Measurements from ENCODE around the gene CFAP46.
"Not testable (repeated sequence)": the region's sequence is repeated elsewhere in the genome, so short reads cannot be mapped to it uniquely, and the experiment has no call there.

CFAP46 gene

DNA sequence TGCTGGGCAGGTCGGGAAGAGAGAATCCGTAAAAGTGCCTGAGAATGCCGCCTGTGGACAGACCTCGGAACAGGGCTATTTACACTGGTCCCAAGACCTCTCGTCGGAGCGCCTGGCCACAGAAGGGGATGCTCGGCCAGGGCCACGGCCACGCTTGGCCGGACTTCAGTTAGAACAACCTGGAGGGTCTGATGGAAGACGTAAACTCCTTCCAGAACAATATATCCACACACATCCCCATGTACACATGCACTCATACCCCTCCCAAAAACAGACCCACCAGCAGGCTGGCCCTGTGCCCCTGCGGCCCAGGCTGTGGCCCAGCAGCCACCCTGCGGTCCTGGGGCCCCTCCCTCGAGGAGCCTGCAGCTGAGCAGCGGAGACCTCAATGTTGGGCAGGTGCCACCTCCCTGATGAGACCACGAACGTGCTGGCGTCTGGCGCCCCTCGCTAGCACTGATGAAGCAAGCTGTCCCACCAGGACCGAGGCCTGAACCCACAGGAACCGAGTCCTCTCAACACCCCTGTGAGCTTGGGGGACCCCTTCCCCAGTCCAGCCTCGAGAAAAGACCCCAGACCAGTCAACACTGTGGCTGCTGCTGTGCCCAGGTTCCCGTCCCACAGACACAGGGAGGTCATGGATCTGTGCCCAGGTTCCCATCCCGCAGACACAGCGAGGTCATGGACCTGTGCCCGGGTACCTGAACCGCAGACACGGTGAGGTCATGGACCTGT lies 8.9 kb downstream of the CFAP46 start:
- DNase-seq: no peak
- in situ Hi-C loops (cut with HindIII; ENCODE audit: low pct_ligation_motif_present, low pct_unique_long_range_greater_than_20kb, low sequenced_read_pairs): no loop called here

- DNase-seq: no peak
- in situ Hi-C loops (cut with HindIII; ENCODE audit: low pct_ligation_motif_present, low pct_unique_long_range_greater_than_20kb, low sequenced_read_pairs): no loop called here
These were observed 9.7 kb downstream of the CFAP46 start for GRCh38 chr10:132932461-132933307.

- in situ Hi-C loops (cut with HindIII; ENCODE audit: low pct_ligation_motif_present, low pct_unique_long_range_greater_than_20kb, low sequenced_read_pairs); DNase-seq: not testable (repeated sequence)
These were observed 10.8 kb downstream of the CFAP46 start for GRCh38 chr10:132931258-132932250.

- DNase-seq; in situ Hi-C loops (cut with HindIII; ENCODE audit: low pct_ligation_motif_present, low pct_unique_long_range_greater_than_20kb, low sequenced_read_pairs): not testable (repeated sequence)
These were observed 11.7 kb downstream of the CFAP46 start for GRCh38 chr10:132930701-132931100.

- no peak for DNase-seq
- in situ Hi-C loops (cut with HindIII; ENCODE audit: low pct_ligation_motif_present, low pct_unique_long_range_greater_than_20kb, low sequenced_read_pairs): no loop called here
These were observed 12.3 kb downstream of the CFAP46 start for GRCh38 chr10:132929953-132930548.

- in situ Hi-C loops (cut with HindIII; ENCODE audit: low pct_ligation_motif_present, low pct_unique_long_range_greater_than_20kb, low sequenced_read_pairs): no loop called here
- no peak for DNase-seq
These were observed 12.9 kb downstream of the CFAP46 start for GRCh38 chr10:132929480-132929879.

- DNase-seq: no peak
- in situ Hi-C loops (cut with HindIII; ENCODE audit: low pct_ligation_motif_present, low pct_unique_long_range_greater_than_20kb, low sequenced_read_pairs): no loop called here
These were observed 14.1 kb downstream of the CFAP46 start for GRCh38 chr10:132928261-132928660.

GRCh38 chr10:132927824-132928223 lies 14.5 kb downstream of the CFAP46 start:
- no peak for DNase-seq
- in situ Hi-C loops (cut with HindIII; ENCODE audit: low pct_ligation_motif_present, low pct_unique_long_range_greater_than_20kb, low sequenced_read_pairs): no loop called here

DNA sequence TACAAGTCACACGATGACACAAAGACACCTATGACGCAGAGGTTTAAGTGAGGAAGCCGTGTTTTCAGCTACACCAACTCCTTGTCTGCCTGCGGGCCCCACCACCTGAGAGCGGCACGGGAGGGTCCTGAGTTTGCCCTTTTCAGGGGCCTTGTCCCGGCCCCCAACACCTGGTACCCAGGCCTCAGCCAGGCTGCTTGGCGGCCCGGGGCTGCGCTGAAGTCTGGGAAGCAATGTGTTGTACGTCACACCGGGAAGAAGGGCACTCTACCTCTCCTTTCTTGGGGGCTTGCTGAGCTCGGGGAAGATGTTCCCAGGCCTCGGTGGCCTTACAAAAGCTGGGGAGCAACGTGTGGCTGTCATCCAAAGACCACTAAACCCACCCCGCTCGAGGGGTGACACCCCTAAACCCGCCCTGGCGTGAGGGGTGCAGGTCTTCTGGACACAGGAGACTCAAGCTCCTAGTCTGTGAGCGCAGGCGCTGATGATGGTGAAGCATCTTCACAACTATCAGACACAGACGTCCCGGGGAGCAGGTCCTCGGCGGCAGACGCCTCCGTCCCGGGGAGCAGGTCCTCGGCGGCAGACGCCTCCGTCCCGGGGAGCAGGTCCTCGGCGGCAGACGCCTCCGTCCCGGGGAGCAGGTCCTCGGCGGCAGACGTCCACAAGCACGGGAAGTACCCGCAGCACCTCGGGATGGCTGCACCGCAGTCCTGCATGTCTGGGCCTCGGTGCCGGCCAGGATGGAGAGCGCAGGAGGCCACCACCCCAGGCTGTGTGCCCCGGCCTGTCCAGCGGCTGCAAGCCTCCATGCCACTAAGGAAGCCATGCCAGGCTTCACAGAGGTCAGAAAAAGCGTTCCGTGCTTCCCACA lies 15.4 kb downstream of the CFAP46 start:
- no peak for DNase-seq
- in situ Hi-C loops (cut with HindIII; ENCODE audit: low pct_ligation_motif_present, low pct_unique_long_range_greater_than_20kb, low sequenced_read_pairs): no loop called here

DNA sequence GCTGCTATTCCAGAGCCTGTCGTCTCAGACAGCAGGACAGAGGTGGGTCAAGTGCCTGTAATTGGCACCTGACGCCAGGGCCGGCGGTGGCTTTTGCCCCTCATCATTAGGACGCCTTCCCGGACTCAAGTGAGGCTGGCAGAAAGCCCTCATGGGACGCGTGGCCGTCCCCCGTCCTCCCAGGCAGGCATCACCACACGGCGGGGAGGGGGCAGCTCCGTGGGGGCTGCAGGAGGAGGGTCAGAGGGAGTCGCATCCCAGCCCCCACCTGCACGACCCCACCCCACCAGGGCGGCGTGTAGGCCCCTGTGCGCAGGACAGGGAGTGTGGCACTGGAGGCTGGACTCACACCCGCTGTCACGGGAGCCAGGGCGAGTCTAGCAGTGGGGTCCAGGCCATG lies 16.3 kb downstream of the CFAP46 start:
- DNase-seq: no peak
- in situ Hi-C loops (cut with HindIII; ENCODE audit: low pct_ligation_motif_present, low pct_unique_long_range_greater_than_20kb, low sequenced_read_pairs): no loop called here

- in situ Hi-C loops (cut with HindIII; ENCODE audit: low pct_ligation_motif_present, low pct_unique_long_range_greater_than_20kb, low sequenced_read_pairs): no loop called here
- DNase-seq: no peak
These were observed 16.8 kb downstream of the CFAP46 start for GRCh38 chr10:132925614-132926013.

DNA sequence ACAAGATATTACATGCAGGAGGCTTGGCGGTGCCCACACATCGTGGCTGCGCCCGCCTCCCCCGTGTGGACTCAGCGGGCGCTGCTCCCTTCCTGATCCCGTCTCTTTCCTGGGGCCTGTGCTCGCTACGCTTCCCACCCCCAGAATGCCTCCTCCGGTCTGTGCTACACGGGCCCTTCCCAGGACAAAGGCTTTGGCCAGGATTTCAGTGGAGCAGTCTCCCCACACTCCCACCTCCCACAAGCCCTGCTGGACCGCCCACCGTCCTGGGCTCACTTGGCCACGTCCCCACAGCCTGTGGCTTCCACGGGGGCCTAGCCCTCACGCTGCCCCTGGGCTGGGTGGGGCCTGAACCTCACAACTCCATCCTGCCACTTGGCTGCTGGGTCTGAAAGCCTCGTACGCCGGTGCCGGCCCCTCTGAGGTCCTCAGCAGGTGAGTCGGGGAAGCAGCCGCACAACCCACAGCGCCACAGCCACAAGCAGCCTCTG lies 17.3 kb downstream of the CFAP46 start:
- no peak for DNase-seq
- in situ Hi-C loops (cut with HindIII; ENCODE audit: low pct_ligation_motif_present, low pct_unique_long_range_greater_than_20kb, low sequenced_read_pairs): no loop called here

DNA sequence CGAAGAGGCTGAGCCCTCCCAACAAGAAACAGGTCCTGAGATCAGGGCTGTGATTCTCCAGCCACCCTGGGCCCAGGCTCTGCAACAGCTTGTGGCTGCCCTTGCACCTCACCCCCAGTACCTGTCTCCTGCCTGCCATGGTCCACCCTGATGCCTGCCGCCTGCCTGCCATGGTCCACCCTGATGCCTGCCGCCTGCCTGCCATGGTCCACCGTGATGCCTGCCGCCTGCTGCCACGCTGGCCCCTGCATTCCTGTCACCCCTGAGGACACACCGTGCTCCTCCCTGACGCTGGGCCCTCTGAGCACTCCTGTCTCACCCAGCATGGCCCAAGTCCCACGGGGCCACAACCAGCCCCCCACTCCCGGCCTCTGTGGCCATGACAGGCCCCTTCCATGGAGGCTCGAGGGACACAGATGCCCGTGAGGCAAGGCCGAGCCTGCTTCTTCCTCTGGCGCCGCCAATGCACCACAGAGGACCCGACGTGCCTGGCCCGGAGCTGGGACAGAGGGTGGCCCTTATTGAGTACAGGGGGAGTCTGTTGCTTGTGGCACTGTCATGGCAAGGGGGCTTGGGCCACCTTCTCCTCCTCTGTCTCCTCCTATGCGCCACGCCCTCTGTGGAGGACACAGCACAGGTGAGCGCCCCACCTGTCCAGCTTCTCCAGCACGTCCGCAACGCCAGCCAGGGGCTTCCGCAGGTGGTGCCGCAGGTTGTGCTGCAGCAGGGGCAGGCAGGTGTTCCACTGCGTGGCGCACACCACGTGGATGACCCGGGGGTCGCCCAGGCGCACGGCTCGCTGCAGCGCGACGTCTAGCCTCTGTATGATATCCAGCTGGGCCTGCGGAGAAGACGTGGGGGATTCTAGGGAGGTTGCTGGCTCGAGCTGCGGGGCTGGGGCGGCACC lies 18.1 kb downstream of the CFAP46 start:
- in situ Hi-C loops (cut with HindIII; ENCODE audit: low pct_ligation_motif_present, low pct_unique_long_range_greater_than_20kb, low sequenced_read_pairs): no loop called here
- no peak for DNase-seq

- DNase-seq; in situ Hi-C loops (cut with HindIII; ENCODE audit: low pct_ligation_motif_present, low pct_unique_long_range_greater_than_20kb, low sequenced_read_pairs): not testable (repeated sequence)
These were observed 19.0 kb downstream of the CFAP46 start for GRCh38 chr10:132923384-132923783.

DNA sequence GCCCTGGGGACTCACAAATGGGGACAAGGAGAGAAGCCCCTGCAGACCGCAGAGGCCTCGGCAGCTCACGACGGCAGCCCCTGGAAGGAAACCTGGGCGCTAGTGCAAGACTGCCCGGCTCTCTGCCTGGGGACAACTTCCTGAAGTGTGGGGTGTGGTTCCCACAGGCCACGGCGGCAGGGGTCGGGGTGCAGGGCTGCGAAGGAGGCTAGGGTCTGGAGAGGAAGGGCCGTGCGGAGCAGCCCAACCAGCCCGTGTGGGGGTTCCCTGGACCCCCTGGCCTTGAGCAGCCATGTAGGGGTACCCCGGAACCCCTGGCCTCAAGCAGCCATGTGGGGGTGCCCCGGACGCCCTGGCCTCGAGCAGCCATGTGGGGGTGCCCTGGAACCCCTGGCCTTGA lies 19.5 kb downstream of the CFAP46 start:
- in situ Hi-C loops (cut with HindIII; ENCODE audit: low pct_ligation_motif_present, low pct_unique_long_range_greater_than_20kb, low sequenced_read_pairs): no loop called here
- DNase-seq: no peak

All from ACHN (cell line).